ENCODE results near the gene SKOR1. TPM values are rescaled to one million over a fixed set of nuclear protein-coding genes. Genes with fewer than 3 reads are reported as not detected.

Gene SKOR1
- total and polyA plus RNA-seq, 10 of the 15 experiments (the other 5 are each of a cell fraction or from before 2014, with no cell fraction given): 0.04 to 0.36 (median 0.10) TPM; not detected in 4

DNA sequence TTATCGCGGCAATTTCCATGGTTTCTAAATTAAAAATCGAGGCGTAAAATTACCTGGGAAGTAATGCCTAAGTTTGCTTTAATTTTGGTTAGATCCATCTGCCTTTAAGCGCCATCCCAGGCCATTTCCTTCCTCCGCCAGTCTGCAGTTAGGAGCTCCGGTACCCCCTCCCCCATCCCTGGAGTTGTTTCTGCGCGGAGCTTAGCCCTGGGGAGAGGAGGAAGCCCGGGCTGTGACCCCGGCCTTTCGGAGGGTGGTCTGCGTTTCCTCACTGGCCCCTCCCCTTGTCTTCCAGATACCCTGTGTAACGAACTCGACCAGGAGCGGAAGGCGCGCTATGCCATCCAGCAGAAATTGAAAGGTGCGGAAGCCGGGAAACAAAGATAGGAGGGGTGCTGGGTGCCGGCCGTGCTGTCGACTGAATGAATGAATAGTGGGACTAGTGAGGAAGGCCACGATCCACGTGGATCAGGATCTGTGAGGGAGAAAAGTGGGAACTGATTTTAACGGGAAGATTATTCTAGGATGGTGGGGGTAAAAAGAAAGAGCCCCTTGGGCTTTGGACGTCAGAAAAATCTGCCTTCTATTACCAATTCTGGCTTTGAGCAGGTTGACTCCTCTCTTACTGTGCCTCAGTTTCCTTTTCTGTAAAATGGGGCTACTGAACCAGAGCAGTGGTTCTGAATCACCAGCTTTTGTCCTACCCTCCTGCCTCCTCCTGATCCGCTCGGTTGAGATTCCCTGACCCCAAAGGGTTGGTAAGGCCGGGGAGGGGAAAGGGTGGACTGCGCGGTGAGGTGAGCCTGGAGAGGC, 7.8 kb downstream of the SKOR1 start:
- ChIA-PET CTCF (interaction anchor here (0.8 to 2.8 kb wide), 14 partner anchors 14 to 886 kb away, joined by 3 to 40 read pairs (median 4); no protein-coding TSS in a partner anchor), SMC1A (ENCODE audit: uncharacterized antibody, unreplicated experiment) (interaction anchor here (1.2 to 3.3 kb wide), 6 partner anchors 40 to 376 kb away, joined by 3 to 37 read pairs (median 8); no protein-coding TSS in a partner anchor), POLR2A (interaction anchor here (1.0 kb wide), 1 partner anchor 332 kb away, joined by 3 read pairs; no protein-coding TSS in a partner anchor), RAD21 (ENCODE audit: unreplicated experiment) (interaction anchor here (1.2 to 2.7 kb wide), 10 partner anchors 8 to 887 kb away, joined by 3 to 22 read pairs (median 4); no protein-coding TSS in a partner anchor)
- FAIRE-seq: no peak
- H2AFZ ChIP-seq (ENCODE audit: control insufficient read depth, low read depth, low read length): no peak overlapping the region
- H3K27ac ChIP-seq (ENCODE audit: control insufficient read depth, insufficient read depth): no peak overlapping the region
- H3K4me2 ChIP-seq (ENCODE audit: control insufficient read depth, insufficient read depth): peak overlapping the region; percentile 98
- in situ Hi-C loops (cut with MboI): no loop called here
- no peaks in the 10 kb centered on the region; the same call in 1 of the 2 replicates for H4K20me1 ChIP-seq (ENCODE audit: control insufficient read depth, insufficient read depth)
- no TSS peak for BruUV-seq (replicated peaks)
- no peaks in the 10 kb centered on the region for H3K36me3 ChIP-seq (ENCODE audit: control insufficient read depth in 2 of 2, insufficient read depth in 2 of 2, low read length in 1 of 2)
- 19% methylated on average over 32 of the region's 32 CpGs for WGBS (ENCODE audit: insufficient coverage, insufficient replicate concordance, low lambda C conversion rate, missing lambda C conversion rate)
- no peak for DNase-seq (ENCODE audit: low read depth, low spot score)
- no peak overlapping the region for H3K9ac ChIP-seq (ENCODE audit: control insufficient read depth, insufficient read depth, low read length)
- H3K9me3 ChIP-seq (replicated peaks; ENCODE audit: control insufficient read depth, insufficient read depth, low read length): no peaks in the 10 kb centered on the region; the same call in 1 of the 3 replicates
- peaks cover 17% of the 10 kb centered on the region for H3K4me1 ChIP-seq (ENCODE audit: control insufficient read depth, insufficient read depth, low read length)
- no peaks in the 10 kb centered on the region for H3K79me2 ChIP-seq (ENCODE audit: control insufficient read depth, insufficient read depth, low read length)
- peak overlapping the region; percentile 34; the same call in 1 of the 2 replicates for H3K4me3 ChIP-seq
- TF ChIP-seq MXI1 (IDR thresholded peaks at IDR 0.05; ENCODE audit: low read depth, low read length) (no peak), EZH2 (IDR thresholded peaks at IDR 0.05; ENCODE audit: borderline replicate concordance, control insufficient read depth, low read depth, low read length) (0 out of 2 replicates have a peak, but pooled peaks have one; percentile 9), YY1 (IDR thresholded peaks at IDR 0.05; ENCODE audit: low read depth, low read length) (no peak), RUNX3 (IDR thresholded peaks at IDR 0.05; ENCODE audit: low read length) (no peak), ESRRA (IDR thresholded peaks at IDR 0.05; ENCODE audit: low read length) (no peak), FOXK2 (IDR thresholded peaks at IDR 0.05) (no peak), NR2F1 (conservative IDR thresholded peaks at IDR 0.05) (no peak)
- ATAC-seq: no peak
- intact Hi-C loops (cut with micrococcal nuclease; ENCODE audit: unreplicated experiment): loop anchor here (10.0 kb wide), 1 partner anchor 228 kb away; no protein-coding TSS in a partner anchor
- peaks cover 28 to 42% of the 10 kb centered on the region in 2 experiments for H3K27me3 ChIP-seq (replicated peaks in 1 of 2; ENCODE audit: control insufficient read depth in 2 of 2, insufficient read depth in 2 of 2, low read length in 1 of 2)

All from GM12878 (cell line).